Measurements from ENCODE around the gene OSTM1. TPM values are rescaled to one million over a fixed set of nuclear protein-coding genes. Genes with fewer than 3 reads are reported as not detected.
A peak's percentile ranks its signal among the peaks of the same experiment; 100 is the strongest.

OSTM1 gene
- total RNA-seq, 1 donor from 2014 or later = 59.3 TPM

DNA sequence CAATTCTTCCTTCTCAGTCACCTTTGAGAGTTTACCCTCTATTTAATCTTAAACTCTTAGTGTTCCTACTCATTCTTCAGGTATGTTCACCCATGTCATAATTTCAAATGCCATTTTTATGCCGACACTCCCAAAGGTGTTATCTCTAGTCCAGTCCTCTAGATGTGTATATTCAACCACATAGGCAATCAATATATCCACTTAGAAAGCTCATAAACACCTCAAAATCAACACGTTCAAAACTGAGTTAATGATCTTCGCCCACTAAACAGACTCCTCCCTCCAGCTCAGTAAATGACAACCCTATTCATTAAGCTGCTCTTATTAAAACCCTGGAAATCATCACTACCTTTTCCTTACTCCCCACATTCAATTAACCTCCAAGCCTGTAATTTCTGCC, 6.4 kb downstream of the OSTM1 start:
- H3K4me3 ChIP-seq = no peak overlapping the region
- H3K9me3 ChIP-seq = no peaks in the 10 kb centered on the region
- H3K36me3 ChIP-seq = no peaks in the 10 kb centered on the region
- H3K27ac ChIP-seq = no peak overlapping the region
- peaks cover 2% of the 10 kb centered on the region for H3K4me1 ChIP-seq
- ATAC-seq (no peak), DNase-seq (no peak)
- TF ChIP-seq, protein P1, sequence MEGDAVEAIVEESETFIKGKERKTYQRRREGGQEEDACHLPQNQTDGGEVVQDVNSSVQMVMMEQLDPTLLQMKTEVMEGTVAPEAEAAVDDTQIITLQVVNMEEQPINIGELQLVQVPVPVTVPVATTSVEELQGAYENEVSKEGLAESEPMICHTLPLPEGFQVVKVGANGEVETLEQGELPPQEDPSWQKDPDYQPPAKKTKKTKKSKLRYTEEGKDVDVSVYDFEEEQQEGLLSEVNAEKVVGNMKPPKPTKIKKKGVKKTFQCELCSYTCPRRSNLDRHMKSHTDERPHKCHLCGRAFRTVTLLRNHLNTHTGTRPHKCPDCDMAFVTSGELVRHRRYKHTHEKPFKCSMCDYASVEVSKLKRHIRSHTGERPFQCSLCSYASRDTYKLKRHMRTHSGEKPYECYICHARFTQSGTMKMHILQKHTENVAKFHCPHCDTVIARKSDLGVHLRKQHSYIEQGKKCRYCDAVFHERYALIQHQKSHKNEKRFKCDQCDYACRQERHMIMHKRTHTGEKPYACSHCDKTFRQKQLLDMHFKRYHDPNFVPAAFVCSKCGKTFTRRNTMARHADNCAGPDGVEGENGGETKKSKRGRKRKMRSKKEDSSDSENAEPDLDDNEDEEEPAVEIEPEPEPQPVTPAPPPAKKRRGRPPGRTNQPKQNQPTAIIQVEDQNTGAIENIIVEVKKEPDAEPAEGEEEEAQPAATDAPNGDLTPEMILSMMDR (IDR thresholded peaks at IDR 0.05) = no peak
- intact Hi-C loops (cut with DNase I) = no loop called here
- no peaks in the 10 kb centered on the region for H3K27me3 ChIP-seq

DNA sequence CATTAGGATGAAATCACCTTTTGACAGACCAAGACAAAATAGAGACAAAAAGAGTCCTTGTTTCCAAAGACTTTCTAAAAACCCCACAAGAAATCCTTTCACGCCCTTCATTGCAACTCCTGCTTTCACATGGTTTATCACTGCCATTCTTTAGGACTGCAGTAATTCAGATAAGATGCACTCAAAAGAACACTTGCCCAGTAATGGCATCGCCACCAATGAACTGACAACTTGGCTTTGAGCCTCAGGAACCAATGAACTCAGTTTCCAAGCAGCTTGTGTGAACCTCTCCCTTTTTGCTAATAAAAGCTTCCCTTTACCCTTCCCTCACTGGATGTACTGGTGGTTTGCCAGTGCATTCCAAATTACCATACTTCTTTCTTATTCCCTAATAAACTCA, 21.8 kb downstream of the OSTM1 start:
- TF ChIP-seq, protein P1 (IDR thresholded peaks at IDR 0.05) = no peak
- Histone ChIP-seq H3K27me3 (no peaks in the 10 kb centered on the region), H3K36me3 (peaks cover 32% of the 10 kb centered on the region), H3K9me3 (no peaks in the 10 kb centered on the region), H3K4me1 (no peaks in the 10 kb centered on the region), H3K4me3 (no peak overlapping the region), H3K27ac (no peak overlapping the region)
- intact Hi-C loops (cut with DNase I) = no loop called here
- ATAC-seq (no peak), DNase-seq (no peak)

DNA sequence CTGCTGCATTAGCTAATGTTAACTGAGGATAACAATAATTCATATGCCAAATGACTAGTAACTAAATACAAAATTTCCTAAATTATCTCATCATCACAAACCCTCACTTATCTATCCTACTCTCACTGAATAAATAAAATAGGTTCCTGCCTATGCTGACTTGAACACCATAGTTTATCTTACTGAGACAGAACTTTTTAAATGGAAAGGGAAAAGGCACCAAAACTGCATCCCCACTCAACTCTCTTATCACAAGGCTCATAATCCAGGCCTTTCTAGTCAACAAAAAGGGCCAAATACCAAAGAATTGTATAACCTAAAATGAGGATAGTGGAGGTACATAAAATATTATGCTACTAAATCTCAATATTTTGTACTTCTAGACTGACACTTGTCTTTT, 23.1 kb downstream of the OSTM1 start:
- no peak overlapping the region for H3K4me3 ChIP-seq
- ATAC-seq = no peak
- no peaks in the 10 kb centered on the region for H3K9me3 ChIP-seq
- intact Hi-C loops (cut with DNase I) = no loop called here
- H3K27me3 ChIP-seq = no peaks in the 10 kb centered on the region
- no peak for DNase-seq
- no peak overlapping the region for H3K27ac ChIP-seq
- TF ChIP-seq, protein P1 (IDR thresholded peaks at IDR 0.05) = no peak
- peaks cover 41% of the 10 kb centered on the region for H3K36me3 ChIP-seq
- H3K4me1 ChIP-seq = no peaks in the 10 kb centered on the region

DNA sequence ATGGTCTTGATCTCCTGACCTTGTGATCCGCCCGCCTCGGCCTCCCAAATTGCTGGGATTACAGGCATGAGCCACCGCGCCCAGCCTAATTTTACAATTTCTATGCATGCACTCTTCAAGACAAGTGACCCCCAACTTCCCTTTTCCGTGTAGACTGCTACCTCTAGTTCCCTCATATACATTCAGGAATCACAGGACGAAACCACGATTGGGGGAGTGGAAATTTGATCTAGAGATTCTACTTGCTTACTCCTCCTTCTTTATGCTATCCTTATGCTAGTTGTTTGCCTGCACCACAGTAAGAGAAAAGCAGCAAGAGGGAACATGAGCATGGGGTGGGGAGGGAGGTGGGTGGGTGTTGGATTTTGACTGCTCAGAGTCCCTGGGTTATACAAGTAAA, 34.9 kb downstream of the OSTM1 start:
- H3K9me3 ChIP-seq = no peaks in the 10 kb centered on the region
- peaks cover 39% of the 10 kb centered on the region for H3K36me3 ChIP-seq
- intact Hi-C loops (cut with DNase I) = no loop called here
- no peak for DNase-seq
- H3K27me3 ChIP-seq = no peaks in the 10 kb centered on the region
- H3K4me1 ChIP-seq = no peaks in the 10 kb centered on the region
- H3K27ac ChIP-seq = no peak overlapping the region
- no peak overlapping the region for H3K4me3 ChIP-seq
- TF ChIP-seq, protein P1 (IDR thresholded peaks at IDR 0.05) = no peak
- ATAC-seq = no peak

DNA sequence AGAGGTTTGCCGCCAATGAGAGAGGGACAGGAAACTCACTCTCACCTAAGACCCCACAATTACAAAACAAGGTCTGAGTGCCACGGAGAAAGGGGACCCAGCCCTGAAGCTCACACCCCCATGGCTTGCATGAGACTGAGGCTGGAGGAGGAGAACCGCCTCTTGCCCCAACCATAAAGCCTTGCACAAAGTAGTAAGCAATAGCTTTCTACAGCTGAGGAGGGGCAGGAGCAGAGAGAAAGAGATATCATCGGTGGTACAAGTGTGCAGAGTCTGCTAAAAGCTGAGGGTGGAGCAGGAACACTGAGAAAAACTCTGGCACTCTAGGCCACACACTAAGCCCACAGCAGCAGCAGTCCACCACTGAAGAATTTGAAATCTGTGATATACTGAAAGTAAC, 37.7 kb downstream of the OSTM1 start:
- intact Hi-C loops (cut with DNase I) = no loop called here
- TF ChIP-seq, protein P1 (IDR thresholded peaks at IDR 0.05) = no peak
- ATAC-seq (no peak), DNase-seq (no peak)
- Histone ChIP-seq H3K4me3 (no peak overlapping the region), H3K27ac (no peak overlapping the region), H3K27me3 (no peaks in the 10 kb centered on the region), H3K36me3 (peaks cover 22% of the 10 kb centered on the region), H3K9me3 (no peaks in the 10 kb centered on the region), H3K4me1 (no peaks in the 10 kb centered on the region)

DNA sequence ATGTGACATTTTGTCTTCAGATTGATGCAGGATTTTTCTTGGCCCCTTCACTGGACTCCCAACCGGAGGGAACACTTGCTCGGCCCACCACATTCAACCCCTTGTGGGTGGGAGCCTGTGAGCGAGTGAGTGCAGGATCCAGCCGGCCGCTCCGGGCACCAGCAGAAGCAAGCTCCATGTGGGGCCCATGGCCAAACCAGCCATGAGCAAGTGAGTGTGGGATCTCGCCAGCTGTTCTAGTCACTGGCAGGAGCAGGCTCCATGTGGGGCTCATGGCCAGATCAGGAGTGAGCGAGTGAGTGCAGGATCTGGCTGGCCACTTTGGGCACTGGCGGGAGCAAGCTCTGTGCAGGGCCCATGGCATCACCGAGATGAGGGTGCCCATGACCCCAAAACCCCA, 42.6 kb downstream of the OSTM1 start:
- Histone ChIP-seq H3K4me1 (no peaks in the 10 kb centered on the region), H3K27me3 (no peaks in the 10 kb centered on the region), H3K36me3 (no peaks in the 10 kb centered on the region), H3K4me3 (no peak overlapping the region), H3K9me3 (no peaks in the 10 kb centered on the region), H3K27ac (no peak overlapping the region)
- ATAC-seq (peak; percentile 28), DNase-seq (no peak)
- intact Hi-C loops (cut with DNase I) = no loop called here
- TF ChIP-seq, protein P1 (IDR thresholded peaks at IDR 0.05) = no peak

Data from upper lobe of right lung (tissue), 1 donor.